ENCODE data around the gene MRGPRD. TPM values are rescaled to one million over a fixed set of nuclear protein-coding genes. Genes with fewer than 3 reads are reported as not detected.

The MRGPRD gene
- total RNA-seq, 1 experiment from 2014 or later, result not detected

DNA sequence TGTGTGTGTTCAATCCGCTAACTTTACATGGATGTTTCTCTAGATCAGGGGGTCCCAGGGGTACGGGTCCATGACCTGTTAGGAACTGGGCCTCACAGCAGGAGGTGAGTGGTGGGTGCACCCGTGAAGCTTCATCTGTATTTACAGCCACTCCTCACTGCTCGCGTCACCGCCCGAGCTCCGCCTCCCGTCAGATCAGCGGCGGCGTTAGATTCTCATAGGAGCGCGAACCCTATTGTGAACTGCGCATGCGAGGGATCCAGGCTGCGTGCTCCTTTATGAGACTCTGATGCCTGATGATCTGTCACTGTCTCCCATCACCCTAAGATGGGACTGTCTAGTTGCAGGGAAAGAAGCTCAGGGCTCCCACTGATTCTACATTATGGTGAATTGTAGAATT is 31.9 kb downstream of the MRGPRD start:
- Histone ChIP-seq H3K27ac (no peak overlapping the region), H3K36me3 (ENCODE audit: low read depth) (no peaks in the 10 kb centered on the region), H3K9me3 (ENCODE audit: insufficient read depth, low read depth) (no peaks in the 10 kb centered on the region), H3K4me2 (no peak overlapping the region), H3K9me2 (ENCODE audit: insufficient read depth) (no peaks in the 10 kb centered on the region), H3K27me3 (ENCODE audit: insufficient read depth, low read depth) (no peaks in the 10 kb centered on the region), H3K79me2 (ENCODE audit: low read depth) (no peaks in the 10 kb centered on the region), H2AFZ (no peak overlapping the region), H3K4me3 (no peak overlapping the region), H3K4me1 (replicated peaks; ENCODE audit: insufficient read depth) (no peaks in the 10 kb centered on the region), H3F3A (ENCODE audit: insufficient read depth, low read depth) (no peaks in the 10 kb centered on the region), H4K20me1 (ENCODE audit: insufficient read depth) (no peaks in the 10 kb centered on the region)
- POLR2A ChIA-PET (ENCODE audit: unreplicated experiment), result no interaction called here
- TF ChIP-seq EZH2 (IDR thresholded peaks at IDR 0.05; ENCODE audit: low read depth), result no peak
- no peak for TF ChIP-seq CTCF (conservative IDR thresholded peaks at IDR 0.05)
- CTCF ChIA-PET, result no interaction called here
- intact Hi-C loops (cut with micrococcal nuclease; ENCODE audit: unreplicated experiment), result no loop called here
- DNase-seq, result no peak
- BruUV-seq (replicated peaks), result no TSS peak

GRCh38 chr11:68948496-68948895 is 32.3 kb downstream of the MRGPRD start:
- H3K4me3 ChIP-seq, result no peak overlapping the region
- H3K4me2 ChIP-seq, result no peak overlapping the region
- no TSS peak for BruUV-seq (replicated peaks)
- H3K79me2 ChIP-seq (ENCODE audit: low read depth), result no peaks in the 10 kb centered on the region
- no peak for DNase-seq
- no peak overlapping the region for H2AFZ ChIP-seq
- intact Hi-C loops (cut with micrococcal nuclease; ENCODE audit: unreplicated experiment), result no loop called here
- H3F3A ChIP-seq (ENCODE audit: insufficient read depth, low read depth), result 0 out of 2 replicates have a peak, but pooled peaks cover 3% of the 10 kb centered on the region
- TF ChIP-seq CTCF (conservative IDR thresholded peaks at IDR 0.05), result no peak
- no peak for TF ChIP-seq EZH2 (IDR thresholded peaks at IDR 0.05; ENCODE audit: low read depth)
- H4K20me1 ChIP-seq (ENCODE audit: insufficient read depth), result no peaks in the 10 kb centered on the region
- ChIA-PET POLR2A (ENCODE audit: unreplicated experiment) (no interaction called here), CTCF (no interaction called here)
- no peaks in the 10 kb centered on the region for H3K9me2 ChIP-seq (ENCODE audit: insufficient read depth)
- no peaks in the 10 kb centered on the region for H3K36me3 ChIP-seq (ENCODE audit: low read depth)
- H3K27me3 ChIP-seq (ENCODE audit: insufficient read depth, low read depth), result no peaks in the 10 kb centered on the region
- H3K27ac ChIP-seq, result no peak overlapping the region
- no peaks in the 10 kb centered on the region for H3K4me1 ChIP-seq (replicated peaks; ENCODE audit: insufficient read depth)
- H3K9me3 ChIP-seq (ENCODE audit: insufficient read depth, low read depth), result no peaks in the 10 kb centered on the region

- H3K79me2 ChIP-seq (ENCODE audit: low read depth), result no peaks in the 10 kb centered on the region
- no peak overlapping the region for H2AFZ ChIP-seq
- POLR2A ChIA-PET (ENCODE audit: unreplicated experiment), result interaction anchor here (0.7 kb wide), 1 partner anchor 302 kb away, joined by 4 read pairs; no protein-coding TSS in a partner anchor
- intact Hi-C loops (cut with micrococcal nuclease; ENCODE audit: unreplicated experiment), result no loop called here
- no peaks in the 10 kb centered on the region for H3K27me3 ChIP-seq (ENCODE audit: insufficient read depth, low read depth)
- H4K20me1 ChIP-seq (ENCODE audit: insufficient read depth), result no peaks in the 10 kb centered on the region
- DNase-seq, result no peak
- CTCF ChIA-PET, result no interaction called here
- 0 out of 2 replicates have a peak, but pooled peaks cover 4% of the 10 kb centered on the region for H3F3A ChIP-seq (ENCODE audit: insufficient read depth, low read depth)
- no TSS peak for BruUV-seq (replicated peaks)
- H3K4me2 ChIP-seq, result no peak overlapping the region
- H3K9me2 ChIP-seq (ENCODE audit: insufficient read depth), result no peaks in the 10 kb centered on the region
- no peaks in the 10 kb centered on the region for H3K9me3 ChIP-seq (ENCODE audit: insufficient read depth, low read depth)
- H3K36me3 ChIP-seq (ENCODE audit: low read depth), result no peaks in the 10 kb centered on the region
- no peaks in the 10 kb centered on the region for H3K4me1 ChIP-seq (replicated peaks; ENCODE audit: insufficient read depth)
- no peak overlapping the region for H3K27ac ChIP-seq
- H3K4me3 ChIP-seq, result no peak overlapping the region
- TF ChIP-seq CTCF (conservative IDR thresholded peaks at IDR 0.05) (no peak), EZH2 (IDR thresholded peaks at IDR 0.05; ENCODE audit: low read depth) (no peak)
Measured at GRCh38 chr11:68947151-68947550, 33.6 kb downstream of the MRGPRD start.

Data from PC-9 (cell line).